RWPE2 (cell line): ENCODE results near the gene VPS13A.
A peak's percentile ranks its signal among the peaks of the same experiment; 100 is the strongest.

ENCODE experiments used
- ATAC-seq: fragments of 200-7000 bp; cut with Tn5 transposase; 3 replicates; pipeline ENCODE4 v1.9.1; 2021; ENCODE audit warnings: low read depth
- DNase-seq: peaks from one replicate; pipeline ENCODE4 v3.0.0-alpha.2; 2020; ENCODE audit warnings: low spot score
- H3K27ac ChIP-seq: fragments of 450-650 bp; 2 replicates; pipeline ENCODE4 v1.5.1; 2017; ENCODE audit warnings: mild to moderate bottlenecking; ENCODE audit not compliant: poor library complexity, severe bottlenecking
- H3K27me3 ChIP-seq: fragments of 250-450 bp; sonication (Bioruptor Pico); 2 replicates; pipeline ENCODE4 v1.5.1; 2021; ENCODE audit warnings: mild to moderate bottlenecking, moderate library complexity; ENCODE audit not compliant: insufficient read depth, poor library complexity, severe bottlenecking
- H3K36me3 ChIP-seq: fragments of 250-450 bp; sonication (Bioruptor Pico); 2 replicates; pipeline ENCODE4 v1.5.1; 2020; ENCODE audit warnings: low read depth, mild to moderate bottlenecking, moderate library complexity
- H3K4me1 ChIP-seq: fragments of 250-450 bp; sonication (Bioruptor Pico); 2 replicates; pipeline ENCODE4 v1.5.1; 2021; ENCODE audit warnings: mild to moderate bottlenecking, moderate library complexity; ENCODE audit not compliant: insufficient read depth, poor library complexity, severe bottlenecking
- H3K4me3 ChIP-seq: fragments of 250-450 bp; sonication (Bioruptor Pico); 2 replicates; pipeline ENCODE4 v1.5.1; 2021; ENCODE audit warnings: mild to moderate bottlenecking, moderate library complexity; ENCODE audit not compliant: severe bottlenecking
- H3K9me3 ChIP-seq: fragments of 250-450 bp; sonication (Bioruptor Pico); 2 replicates; pipeline ENCODE4 v1.5.1; 2021; ENCODE audit warnings: mild to moderate bottlenecking, moderate library complexity; ENCODE audit not compliant: severe bottlenecking
- TF ChIP-seq, protein P1 (sequence below): fragments of 450-650 bp; IDR thresholded peaks from one replicate; pipeline ENCODE4 v1.5.1; 2017; ENCODE audit warnings: mild to moderate bottlenecking, moderate library complexity; ENCODE audit not compliant: poor library complexity, severe bottlenecking

The VPS13A gene

DNA sequence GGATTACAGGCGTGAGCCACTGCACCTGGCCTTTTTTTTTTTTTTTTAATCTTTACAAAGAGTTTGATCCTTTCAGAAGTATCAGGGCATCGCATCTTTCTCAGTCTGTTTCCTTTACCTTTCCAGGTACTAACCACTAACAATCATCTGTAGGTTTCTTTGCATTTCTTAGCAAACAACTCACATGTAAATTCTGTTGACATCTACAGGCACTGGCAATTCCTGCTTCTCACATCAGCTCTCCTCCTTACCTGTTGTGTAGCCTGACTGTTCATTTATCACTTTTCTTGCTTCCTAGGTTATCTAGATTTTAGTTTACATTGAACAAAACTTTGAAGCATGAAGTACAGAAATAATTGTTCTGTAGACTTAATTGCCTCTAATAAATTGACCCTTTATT, 27.5 kb upstream of the VPS13A start:
- no peak overlapping the region for H3K27ac ChIP-seq
- no peaks in the 10 kb centered on the region for H3K27me3 ChIP-seq
- H3K4me3 ChIP-seq: no peak overlapping the region
- ATAC-seq (no peak), DNase-seq (no peak)
- no peaks in the 10 kb centered on the region for H3K36me3 ChIP-seq
- H3K9me3 ChIP-seq: no peaks in the 10 kb centered on the region
- TF ChIP-seq, protein P1, sequence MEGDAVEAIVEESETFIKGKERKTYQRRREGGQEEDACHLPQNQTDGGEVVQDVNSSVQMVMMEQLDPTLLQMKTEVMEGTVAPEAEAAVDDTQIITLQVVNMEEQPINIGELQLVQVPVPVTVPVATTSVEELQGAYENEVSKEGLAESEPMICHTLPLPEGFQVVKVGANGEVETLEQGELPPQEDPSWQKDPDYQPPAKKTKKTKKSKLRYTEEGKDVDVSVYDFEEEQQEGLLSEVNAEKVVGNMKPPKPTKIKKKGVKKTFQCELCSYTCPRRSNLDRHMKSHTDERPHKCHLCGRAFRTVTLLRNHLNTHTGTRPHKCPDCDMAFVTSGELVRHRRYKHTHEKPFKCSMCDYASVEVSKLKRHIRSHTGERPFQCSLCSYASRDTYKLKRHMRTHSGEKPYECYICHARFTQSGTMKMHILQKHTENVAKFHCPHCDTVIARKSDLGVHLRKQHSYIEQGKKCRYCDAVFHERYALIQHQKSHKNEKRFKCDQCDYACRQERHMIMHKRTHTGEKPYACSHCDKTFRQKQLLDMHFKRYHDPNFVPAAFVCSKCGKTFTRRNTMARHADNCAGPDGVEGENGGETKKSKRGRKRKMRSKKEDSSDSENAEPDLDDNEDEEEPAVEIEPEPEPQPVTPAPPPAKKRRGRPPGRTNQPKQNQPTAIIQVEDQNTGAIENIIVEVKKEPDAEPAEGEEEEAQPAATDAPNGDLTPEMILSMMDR: no peak
- no peaks in the 10 kb centered on the region for H3K4me1 ChIP-seq

DNA sequence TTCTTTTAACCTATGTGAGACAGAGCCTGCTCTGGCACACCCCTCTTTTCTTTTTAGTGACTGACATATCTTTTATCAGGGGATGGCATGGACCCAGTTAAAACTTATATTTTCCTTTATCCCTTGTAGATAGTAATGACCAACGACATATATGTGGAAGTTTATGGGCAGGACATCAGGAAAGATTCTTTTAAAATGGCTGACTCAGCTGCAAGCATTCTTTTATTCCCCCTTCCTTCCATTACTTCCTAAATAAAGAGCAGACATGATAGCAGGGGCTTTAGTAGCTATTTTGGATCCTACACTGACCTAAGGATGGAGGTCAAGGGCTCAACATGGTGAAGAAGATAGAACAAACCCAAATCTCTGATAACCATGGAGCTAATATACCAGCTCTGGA, 25.0 kb upstream of the VPS13A start:
- H3K27ac ChIP-seq: no peak overlapping the region
- no peaks in the 10 kb centered on the region for H3K36me3 ChIP-seq
- H3K27me3 ChIP-seq: no peaks in the 10 kb centered on the region
- peaks cover 4% of the 10 kb centered on the region for H3K4me1 ChIP-seq
- no peak overlapping the region for H3K4me3 ChIP-seq
- TF ChIP-seq, protein P1: no peak
- H3K9me3 ChIP-seq: no peaks in the 10 kb centered on the region
- ATAC-seq: no peak
- DNase-seq: no peak

DNA sequence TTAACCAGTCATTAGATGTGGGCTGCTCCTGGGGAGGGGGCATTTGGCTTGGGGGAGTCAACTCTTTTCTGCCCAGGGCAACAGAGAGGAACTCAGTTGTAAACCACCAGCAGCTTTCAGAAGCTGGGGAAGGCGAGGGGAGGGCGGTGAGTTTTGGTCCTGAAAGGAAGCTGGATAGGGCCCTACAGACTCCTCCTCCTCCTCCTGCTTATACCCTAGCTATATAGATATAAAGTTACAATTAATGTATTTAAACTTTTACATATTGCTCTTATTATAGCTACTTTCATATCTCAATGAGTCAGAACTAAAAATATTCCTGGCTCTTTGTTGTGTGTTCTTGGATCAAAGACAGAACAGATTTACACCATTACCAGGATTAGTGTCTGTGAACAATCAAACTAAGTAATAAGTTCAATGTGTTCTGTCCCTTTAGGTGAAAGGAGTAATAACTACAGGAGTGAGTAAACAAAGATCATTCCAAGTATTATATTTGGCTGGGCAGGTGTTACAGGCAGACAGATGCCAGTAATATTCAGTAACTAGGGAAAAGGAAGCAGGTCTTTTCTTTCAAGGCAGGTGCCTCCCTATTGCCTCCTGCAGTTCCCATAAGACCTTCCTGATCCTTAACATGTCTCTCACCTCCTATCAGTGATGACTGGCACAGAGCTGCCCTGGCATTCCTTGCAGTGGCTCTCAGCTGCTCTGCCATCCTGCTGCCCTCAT, 20.5 kb upstream of the VPS13A start:
- Histone ChIP-seq H3K36me3 (no peaks in the 10 kb centered on the region), H3K9me3 (no peaks in the 10 kb centered on the region), H3K27me3 (no peaks in the 10 kb centered on the region), H3K4me1 (peaks cover 26% of the 10 kb centered on the region), H3K4me3 (no peak overlapping the region), H3K27ac (peak overlapping the region; percentile 91)
- ATAC-seq: peak; percentile 31; the same call in 2 of the 3 replicates
- TF ChIP-seq, protein P1: no peak
- no peak for DNase-seq

DNA sequence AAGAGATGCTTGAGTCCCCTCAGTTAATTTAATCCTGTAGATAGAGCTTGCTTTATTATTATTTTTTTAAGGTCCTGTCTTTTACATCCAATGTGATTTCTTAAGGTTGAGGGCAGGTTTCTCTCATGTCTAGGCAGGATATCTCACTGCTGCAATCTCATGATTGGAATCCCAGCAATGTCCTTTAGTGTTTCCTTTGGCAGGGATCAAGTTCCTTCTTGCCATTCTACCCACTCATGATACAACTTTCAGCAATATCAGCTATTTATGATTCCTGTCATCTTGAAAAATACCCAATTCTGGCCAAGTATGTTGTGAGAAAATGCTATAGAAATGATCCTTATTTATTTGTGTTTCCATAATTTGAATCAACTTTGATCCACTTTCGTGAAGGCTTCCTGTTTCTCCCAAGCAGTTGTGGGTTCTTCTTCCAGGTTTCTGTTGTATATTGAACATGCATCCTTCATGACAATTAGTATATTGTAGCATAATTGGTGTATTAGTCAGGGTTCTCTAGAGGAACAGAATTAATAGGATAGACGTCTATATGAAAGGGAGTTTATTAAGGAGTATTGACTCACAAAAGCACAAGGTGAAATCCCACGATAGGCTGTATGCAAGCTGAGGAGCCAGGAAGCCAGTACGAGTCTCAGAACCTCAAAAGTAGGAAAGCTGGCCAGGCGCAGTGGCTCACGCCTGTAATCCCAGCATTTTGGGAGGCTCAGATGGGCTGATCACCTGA, 18.4 kb upstream of the VPS13A start:
- Histone ChIP-seq H3K27me3 (no peaks in the 10 kb centered on the region), H3K4me3 (no peak overlapping the region), H3K36me3 (no peaks in the 10 kb centered on the region), H3K9me3 (no peaks in the 10 kb centered on the region), H3K27ac (peak overlapping the region; percentile 91), H3K4me1 (peaks cover 36% of the 10 kb centered on the region)
- TF ChIP-seq, protein P1: no peak
- ATAC-seq: peak; percentile 89
- no peak for DNase-seq

DNA sequence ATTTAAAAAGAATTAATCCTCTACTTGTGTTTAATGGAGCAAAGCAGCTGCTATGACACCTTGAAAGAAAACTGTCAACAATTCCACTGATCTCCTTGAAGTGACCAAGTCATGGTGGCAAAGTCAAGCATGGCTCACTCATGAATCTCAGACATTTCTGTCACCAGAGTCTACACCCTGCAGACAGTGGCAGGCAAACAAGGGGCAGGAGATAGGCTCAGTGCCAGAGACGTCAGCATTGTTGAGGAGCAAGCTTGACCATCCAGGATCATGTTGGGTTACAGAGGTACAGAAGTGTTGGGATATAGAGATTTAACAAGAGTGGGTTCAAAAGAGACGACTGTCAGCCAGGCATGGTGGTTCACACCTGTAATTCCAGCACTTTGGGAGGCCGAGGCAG, 16.1 kb upstream of the VPS13A start:
- no peak for DNase-seq

More for the DNA sequence above, 16.1 kb upstream of the VPS13A start:
- Histone ChIP-seq H3K4me3 (no peak overlapping the region), H3K4me1 (peaks cover 39% of the 10 kb centered on the region), H3K9me3 (no peaks in the 10 kb centered on the region), H3K27ac (no peak overlapping the region), H3K27me3 (no peaks in the 10 kb centered on the region), H3K36me3 (no peaks in the 10 kb centered on the region)
- no peak for ATAC-seq
- TF ChIP-seq, protein P1: no peak
